Heart left ventricle (tissue), 13 donors: ENCODE data around the gene TARDBP.

Source experiments
- POLR2A ChIP-seq, 2 donors: fragments of 450-650 bp; IDR thresholded peaks; one replicate each; pipeline ENCODE4 v1.6.1; 2017; ENCODE audit warnings: antibody characterized with exemption in 2 of 2, mild to moderate bottlenecking in 2 of 2, moderate library complexity in 2 of 2
- TF ChIP-seq, protein P1 (sequence below), 12 donors: fragments of 200-600 bp; sonication (generic) in 4 of 12; IDR thresholded peaks; one replicate each; pipeline versions ENCODE4 v1.5.0 to v1.8.0; 2018 to 2022; ENCODE audit warnings: antibody characterized with exemption in 12 of 12, mild to moderate bottlenecking in 5 of 12
- donor health status: ischemic (EF 13 %, LVEDD 7.1; RV severe dilation, severe dysfunction).
- donor health status: DM: no; HTN: yes; CAD: no.
- donor health status: DM: no; HTN: no; CAD: no.
- donor health status: ischemic (EF 25% LVEDD 6.9; RV normal size, moderate dysfunction).
- donor health status: ischemic (EF 25% LVEDD 5.7; RV mildly dilated, moderate dysfunction).
- donor health status: ischemic (EF 35%, LVEDD 5.7; RV mildly dilated, moderate dysfunction).
- donor health status: nonischemic (EF 11% LVEDD 7.7; RV severe dilation, severe dysfunction).
- donor health status: DM: yes; HTN: yes; CAD: no.
- donor health status: PGD.
- donor health status: ischemic (EF 29% LVEDD 5.4; RV normal size, mild dysfunction).
- donor health status: nonischemic (EF 23%, LVEDD 6.1; RV moderate dilation, normal function).

DNA sequence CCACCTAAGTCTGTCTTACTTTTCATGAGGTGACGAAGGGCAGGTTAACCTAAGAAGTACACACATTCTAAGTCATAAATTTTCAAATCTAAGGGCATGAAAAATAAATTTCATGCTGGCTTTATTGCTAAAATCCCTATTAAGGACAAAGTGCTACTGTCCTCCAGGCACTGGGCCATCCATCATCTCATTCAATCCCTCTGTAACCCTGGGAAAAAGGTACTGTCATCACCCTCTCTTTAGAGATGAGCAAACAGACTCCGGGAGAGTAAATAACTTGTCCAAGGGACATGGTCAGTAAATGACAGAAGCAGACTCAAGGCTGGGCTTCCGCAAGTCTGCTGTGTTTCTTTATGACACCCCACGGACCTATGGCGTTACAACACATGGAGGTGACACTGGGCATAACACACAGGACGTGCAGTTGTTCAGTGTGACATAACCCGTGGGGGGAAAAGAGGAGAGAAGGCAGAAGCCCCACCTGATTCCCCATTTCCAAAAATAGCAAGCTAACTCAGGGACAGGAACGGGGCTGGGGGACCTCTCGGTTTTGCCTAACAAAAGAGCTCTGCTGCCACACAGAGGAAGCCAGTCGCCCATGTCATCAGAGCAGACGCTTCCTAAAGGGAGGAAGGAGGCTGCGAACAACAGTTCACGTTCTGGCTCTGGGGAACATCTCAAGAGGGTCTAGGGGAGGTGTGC lies 59.9 kb downstream of the TARDBP start:
- TF ChIP-seq, protein P1, sequence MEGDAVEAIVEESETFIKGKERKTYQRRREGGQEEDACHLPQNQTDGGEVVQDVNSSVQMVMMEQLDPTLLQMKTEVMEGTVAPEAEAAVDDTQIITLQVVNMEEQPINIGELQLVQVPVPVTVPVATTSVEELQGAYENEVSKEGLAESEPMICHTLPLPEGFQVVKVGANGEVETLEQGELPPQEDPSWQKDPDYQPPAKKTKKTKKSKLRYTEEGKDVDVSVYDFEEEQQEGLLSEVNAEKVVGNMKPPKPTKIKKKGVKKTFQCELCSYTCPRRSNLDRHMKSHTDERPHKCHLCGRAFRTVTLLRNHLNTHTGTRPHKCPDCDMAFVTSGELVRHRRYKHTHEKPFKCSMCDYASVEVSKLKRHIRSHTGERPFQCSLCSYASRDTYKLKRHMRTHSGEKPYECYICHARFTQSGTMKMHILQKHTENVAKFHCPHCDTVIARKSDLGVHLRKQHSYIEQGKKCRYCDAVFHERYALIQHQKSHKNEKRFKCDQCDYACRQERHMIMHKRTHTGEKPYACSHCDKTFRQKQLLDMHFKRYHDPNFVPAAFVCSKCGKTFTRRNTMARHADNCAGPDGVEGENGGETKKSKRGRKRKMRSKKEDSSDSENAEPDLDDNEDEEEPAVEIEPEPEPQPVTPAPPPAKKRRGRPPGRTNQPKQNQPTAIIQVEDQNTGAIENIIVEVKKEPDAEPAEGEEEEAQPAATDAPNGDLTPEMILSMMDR (IDR thresholded peaks at IDR 0.05) = no peak
- no peak for TF ChIP-seq POLR2A (IDR thresholded peaks at IDR 0.05)
